Lower lobe of right lung (tissue), 2 donors: ENCODE data around the gene GSTA5. TPM values are rescaled to one million over a fixed set of nuclear protein-coding genes. Genes with fewer than 3 reads are reported as not detected.
"Not testable (repeated sequence)": the region's sequence is repeated elsewhere in the genome, so short reads cannot be mapped to it uniquely, and the experiment has no call there.

Experiments
- ATAC-seq, 2 donors: fragments of 200-7000 bp; cut with Tn5 transposase; one replicate each; pipeline ENCODE4 v1.9.1; 2020 to 2022; ENCODE audit warnings: mild to moderate bottlenecking in 2 of 2, moderate library complexity in 2 of 2
- DNase-seq: peaks from one replicate; pipeline ENCODE4 v3.0.0-alpha.2; 2020
- H3K27ac ChIP-seq: fragments of 200-600 bp; one replicate; pipeline ENCODE4 v1.8.0; 2022
- H3K27me3 ChIP-seq: fragments of 200-600 bp; one replicate; pipeline ENCODE4 v1.8.0; 2022; ENCODE audit warnings: low read depth
- H3K36me3 ChIP-seq: fragments of 200-600 bp; one replicate; pipeline ENCODE4 v1.8.0; 2022; ENCODE audit warnings: mild to moderate bottlenecking
- H3K4me1 ChIP-seq: fragments of 200-600 bp; one replicate; pipeline ENCODE4 v1.8.0; 2022
- H3K4me3 ChIP-seq: fragments of 200-600 bp; one replicate; pipeline ENCODE4 v1.8.0; 2022; ENCODE audit warnings: mild to moderate bottlenecking
- H3K9me3 ChIP-seq: fragments of 200-600 bp; one replicate; pipeline ENCODE4 v1.8.0; 2022
- intact Hi-C: fragments of 100-400 bp; cut with DNase I; formaldehyde crosslinking; loops from one replicate; pipeline ENCODE4 v1.11.0; 2022
- total RNA-seq: library from RNA; stranded (reverse); fragmentation: NEBNext Ultra II Directional; extraction: Animal tissue kit (Norgen Biotek cat#: 25700); gene quantifications from one replicate; pipeline ENCODE4 v1.2.1, GENCODE V29; 2021
- TF ChIP-seq, protein P1 (sequence below): fragments of 200-600 bp; IDR thresholded peaks from one replicate; pipeline ENCODE4 v1.8.0; 2022; ENCODE audit warnings: antibody characterized with exemption, mild to moderate bottlenecking
- donor health status: DM: no; HTN: yes; CAD: no; lungs with severe emphysema.

The GSTA5 gene
- total RNA-seq, 1 donor from 2014 or later: not detected

DNA sequence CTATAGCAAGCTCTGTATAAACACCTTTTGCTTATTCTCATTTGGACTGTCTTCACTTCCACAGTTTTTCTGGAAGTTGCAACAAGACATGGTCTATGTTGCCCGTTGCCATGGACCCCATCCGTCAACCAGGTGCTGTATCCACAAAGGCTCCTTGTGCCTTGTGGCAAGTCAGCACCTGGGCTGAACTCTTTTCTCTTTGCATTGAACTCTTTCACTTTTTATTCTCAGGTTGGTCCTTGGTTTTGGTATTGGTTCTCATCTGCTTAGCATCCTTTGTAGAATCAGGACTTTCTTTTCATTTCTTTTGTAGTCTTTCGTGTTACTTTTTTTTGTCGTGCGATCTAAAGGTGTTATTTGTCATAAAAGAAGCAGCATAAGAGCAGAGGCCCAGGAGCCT is 32.0 kb downstream of the GSTA5 start:
- H3K27ac ChIP-seq: no peak overlapping the region
- TF ChIP-seq, protein P1, sequence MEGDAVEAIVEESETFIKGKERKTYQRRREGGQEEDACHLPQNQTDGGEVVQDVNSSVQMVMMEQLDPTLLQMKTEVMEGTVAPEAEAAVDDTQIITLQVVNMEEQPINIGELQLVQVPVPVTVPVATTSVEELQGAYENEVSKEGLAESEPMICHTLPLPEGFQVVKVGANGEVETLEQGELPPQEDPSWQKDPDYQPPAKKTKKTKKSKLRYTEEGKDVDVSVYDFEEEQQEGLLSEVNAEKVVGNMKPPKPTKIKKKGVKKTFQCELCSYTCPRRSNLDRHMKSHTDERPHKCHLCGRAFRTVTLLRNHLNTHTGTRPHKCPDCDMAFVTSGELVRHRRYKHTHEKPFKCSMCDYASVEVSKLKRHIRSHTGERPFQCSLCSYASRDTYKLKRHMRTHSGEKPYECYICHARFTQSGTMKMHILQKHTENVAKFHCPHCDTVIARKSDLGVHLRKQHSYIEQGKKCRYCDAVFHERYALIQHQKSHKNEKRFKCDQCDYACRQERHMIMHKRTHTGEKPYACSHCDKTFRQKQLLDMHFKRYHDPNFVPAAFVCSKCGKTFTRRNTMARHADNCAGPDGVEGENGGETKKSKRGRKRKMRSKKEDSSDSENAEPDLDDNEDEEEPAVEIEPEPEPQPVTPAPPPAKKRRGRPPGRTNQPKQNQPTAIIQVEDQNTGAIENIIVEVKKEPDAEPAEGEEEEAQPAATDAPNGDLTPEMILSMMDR: no peak
- H3K4me1 ChIP-seq: no peaks in the 10 kb centered on the region
- H3K4me3 ChIP-seq: no peak overlapping the region
- intact Hi-C loops: no loop called here
- no peak for ATAC-seq
- DNase-seq: no peak
- no peaks in the 10 kb centered on the region for H3K9me3 ChIP-seq
- H3K36me3 ChIP-seq: no peaks in the 10 kb centered on the region
- H3K27me3 ChIP-seq: no peaks in the 10 kb centered on the region

DNA sequence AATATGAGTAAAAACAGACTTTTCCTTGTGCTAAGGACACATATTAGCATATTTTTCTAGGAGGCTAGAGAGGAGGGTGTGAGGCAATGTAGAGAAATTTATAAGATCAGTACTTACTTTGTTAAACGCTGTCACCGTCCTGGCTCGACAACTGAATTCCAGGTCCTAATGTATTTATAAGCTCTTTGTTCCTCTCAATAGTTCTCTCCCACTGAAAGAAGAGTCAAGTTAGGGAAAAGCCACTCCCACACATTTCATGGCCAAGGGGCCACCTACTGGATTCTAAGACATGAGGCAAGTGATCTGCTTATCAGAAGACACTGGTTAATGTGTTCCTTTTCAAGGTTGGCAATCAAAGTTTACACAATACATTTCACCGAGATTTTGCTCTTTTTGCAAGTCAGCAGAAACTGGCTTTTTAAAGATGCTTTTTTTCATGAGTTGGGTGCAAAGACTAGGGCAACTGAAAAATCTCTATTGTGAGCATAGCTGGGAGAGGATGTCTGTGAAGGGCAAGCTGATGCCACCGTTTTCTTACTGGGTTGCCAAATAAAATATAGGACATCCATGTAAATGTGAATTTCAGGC is 36.9 kb downstream of the GSTA5 start, which contains the start of gene GSTA1:
Gene GSTA1 (minus strand): TSS at position 149 of the 588 bp plus-strand sequence. CDS start 4,549 bp downstream, outside the sequence.
- H3K27ac ChIP-seq, DNase-seq, H3K27me3 ChIP-seq, ATAC-seq, H3K9me3 ChIP-seq, H3K4me1 ChIP-seq, intact Hi-C loops, H3K36me3 ChIP-seq, H3K4me3 ChIP-seq: not testable (repeated sequence)

DNA sequence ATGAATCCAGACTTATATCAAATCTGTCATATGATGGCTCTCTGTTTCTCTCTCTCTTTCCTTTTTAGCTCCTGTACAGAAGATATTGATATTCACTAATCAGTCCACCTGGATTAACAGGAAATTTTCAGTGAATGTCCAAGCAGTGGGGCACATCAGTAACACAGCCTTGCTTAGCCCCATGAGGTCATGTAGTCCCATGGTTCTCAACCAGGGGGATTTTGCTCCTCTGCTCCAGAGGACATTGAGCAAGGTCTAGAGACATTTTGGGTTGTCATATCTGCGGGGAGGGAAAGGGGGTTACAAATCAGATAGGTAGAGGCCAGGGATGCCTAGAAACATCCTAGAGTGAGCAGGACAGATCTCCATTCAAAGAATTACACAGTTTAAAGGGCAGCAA is 37.8 kb downstream of the GSTA5 start:
- no peak for DNase-seq
- Histone ChIP-seq H3K27me3 (no peaks in the 10 kb centered on the region), H3K4me3 (no peak overlapping the region), H3K27ac (no peak overlapping the region), H3K4me1 (no peaks in the 10 kb centered on the region), H3K36me3 (no peaks in the 10 kb centered on the region), H3K9me3 (no peaks in the 10 kb centered on the region)
- intact Hi-C loops: no loop called here
- no peak for ATAC-seq
- TF ChIP-seq, protein P1: no peak

DNA sequence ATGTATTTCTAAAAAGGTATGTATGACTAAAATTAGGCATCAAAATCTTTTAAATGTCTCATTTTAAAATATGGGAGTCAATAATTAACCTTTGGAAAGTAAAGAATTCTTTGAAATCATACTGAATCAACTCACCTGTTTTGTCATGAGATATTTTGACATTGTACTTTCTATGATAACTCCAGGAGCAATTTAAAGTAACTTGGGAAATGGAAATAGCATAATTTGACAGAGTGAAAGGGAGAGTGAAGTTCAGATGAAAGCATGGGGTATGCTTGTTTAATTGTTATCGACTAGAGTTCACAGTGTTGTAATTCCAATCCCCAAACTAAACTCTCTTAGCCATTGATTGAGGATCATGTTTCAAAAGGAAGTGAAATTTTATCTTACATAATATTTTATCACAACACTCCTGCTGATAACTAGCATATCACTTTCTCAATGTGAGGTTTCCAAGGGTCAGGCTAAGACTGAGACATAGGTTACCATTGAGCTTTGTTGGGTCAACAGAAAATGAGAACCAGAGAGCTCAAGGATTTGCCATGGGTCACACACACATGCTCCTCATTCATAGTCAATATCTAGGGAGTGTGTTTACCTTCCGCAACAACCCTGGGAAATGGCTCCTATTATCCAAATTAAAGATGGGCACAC is 39.3 kb downstream of the GSTA5 start:
- DNase-seq (no peak), ATAC-seq (no peak)
- Histone ChIP-seq H3K4me3 (no peak overlapping the region), H3K4me1 (no peaks in the 10 kb centered on the region), H3K27me3 (no peaks in the 10 kb centered on the region), H3K36me3 (no peaks in the 10 kb centered on the region), H3K9me3 (no peaks in the 10 kb centered on the region), H3K27ac (no peak overlapping the region)
- TF ChIP-seq, protein P1: no peak
- intact Hi-C loops: no loop called here

DNA sequence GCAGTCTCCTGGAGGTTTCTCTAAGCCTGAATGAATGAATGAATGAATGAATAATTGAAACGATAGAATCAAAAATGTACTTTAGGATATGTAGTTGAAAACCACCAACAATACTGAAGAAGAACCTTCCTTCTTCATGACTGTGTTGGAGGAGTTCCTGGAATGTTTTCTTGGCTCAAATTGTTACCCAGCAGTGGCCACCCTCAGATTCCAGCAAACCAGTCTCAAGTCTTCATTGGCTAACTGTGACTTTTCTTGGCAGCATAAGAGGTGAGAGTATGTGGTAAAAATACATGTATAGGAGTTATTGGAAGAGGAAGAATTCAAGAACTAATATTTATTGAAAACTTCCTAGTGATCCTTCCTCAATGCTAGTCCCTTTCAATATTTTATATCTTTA is 41.3 kb downstream of the GSTA5 start:
- DNase-seq, H3K4me1 ChIP-seq, ATAC-seq, H3K4me3 ChIP-seq, H3K27me3 ChIP-seq, intact Hi-C loops, H3K9me3 ChIP-seq, H3K27ac ChIP-seq, H3K36me3 ChIP-seq: not testable (repeated sequence)

DNA sequence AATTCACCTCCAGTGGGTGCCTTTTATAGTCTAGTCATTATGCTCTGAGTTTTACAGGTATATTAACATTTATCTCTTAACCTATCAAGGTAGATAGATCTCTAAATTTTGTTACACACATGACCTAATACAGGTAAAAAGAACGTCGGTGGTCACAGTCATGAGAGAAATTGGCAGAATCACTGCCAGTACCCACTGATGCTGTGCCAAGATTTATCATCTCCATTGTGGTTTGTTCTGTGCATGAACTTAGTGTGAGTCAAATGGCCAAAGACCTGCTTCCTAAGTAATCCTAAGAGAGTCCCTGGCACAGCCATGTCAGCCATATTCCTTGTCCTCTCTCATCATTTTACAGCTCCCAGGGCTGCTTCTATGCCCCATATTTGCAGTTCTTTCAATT is 46.2 kb downstream of the GSTA5 start:
- intact Hi-C loops, H3K27ac ChIP-seq, H3K4me1 ChIP-seq, H3K27me3 ChIP-seq, H3K36me3 ChIP-seq, DNase-seq, H3K4me3 ChIP-seq, ATAC-seq, H3K9me3 ChIP-seq: not testable (repeated sequence)

DNA sequence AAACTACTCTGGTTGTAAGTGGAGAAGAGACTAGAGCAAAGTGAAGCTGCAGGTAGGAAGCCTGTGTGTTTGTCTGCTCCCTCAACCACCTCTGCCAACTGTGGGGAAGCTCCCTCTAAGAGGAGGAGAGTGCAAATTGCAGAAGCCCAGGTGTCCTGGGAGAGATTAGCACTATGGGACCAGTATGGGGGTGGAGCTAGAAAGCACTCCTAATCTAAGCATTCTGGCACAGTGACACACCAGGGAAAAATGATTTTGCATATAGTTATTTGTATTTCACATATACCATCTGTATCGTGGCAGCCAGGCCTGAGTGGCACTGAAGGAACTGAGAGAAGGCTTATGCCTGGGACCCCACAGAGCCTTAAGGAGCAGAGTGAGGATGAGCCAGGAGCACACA is 49.8 kb downstream of the GSTA5 start:
- Histone ChIP-seq H3K27ac (no peak overlapping the region), H3K4me3 (no peak overlapping the region), H3K9me3 (no peaks in the 10 kb centered on the region), H3K36me3 (no peaks in the 10 kb centered on the region), H3K4me1 (no peaks in the 10 kb centered on the region), H3K27me3 (no peaks in the 10 kb centered on the region)
- intact Hi-C loops: no loop called here
- no peak for ATAC-seq
- DNase-seq: no peak
- TF ChIP-seq, protein P1: no peak

DNA sequence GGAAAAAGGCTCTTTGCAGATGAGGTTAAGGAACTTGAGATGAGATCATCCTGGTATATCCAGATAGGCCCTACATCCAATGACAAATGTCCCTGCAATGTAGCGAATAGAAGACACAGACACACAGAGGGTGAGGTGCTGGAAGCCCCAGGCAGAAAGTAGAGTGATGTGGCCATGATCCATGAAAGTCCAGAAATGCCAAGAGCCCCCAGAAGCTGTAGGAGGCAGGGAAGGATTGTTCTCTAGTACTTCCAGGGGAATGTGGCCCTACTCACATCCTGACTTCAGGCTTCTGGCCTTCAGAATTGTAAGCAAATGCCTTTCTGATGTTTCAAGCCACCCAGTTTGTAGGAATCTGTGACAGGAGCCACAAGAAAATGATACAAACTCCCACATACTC is 51.0 kb downstream of the GSTA5 start:
- intact Hi-C loops, H3K27ac ChIP-seq, H3K4me3 ChIP-seq, H3K36me3 ChIP-seq, H3K27me3 ChIP-seq, H3K9me3 ChIP-seq, ATAC-seq, DNase-seq, H3K4me1 ChIP-seq: not testable (repeated sequence)
